GM12872 (cell line): ENCODE data around the gene SLC41A2.

Experiments
- TF ChIP-seq, protein P1 (sequence below): IDR thresholded peaks from 3 replicates; pipeline ENCODE4 v1.5.1; 2011; ENCODE audit warnings: low read depth, mild to moderate bottlenecking, low read length, moderate library complexity; ENCODE audit not compliant: insufficient read depth

Gene SLC41A2

DNA sequence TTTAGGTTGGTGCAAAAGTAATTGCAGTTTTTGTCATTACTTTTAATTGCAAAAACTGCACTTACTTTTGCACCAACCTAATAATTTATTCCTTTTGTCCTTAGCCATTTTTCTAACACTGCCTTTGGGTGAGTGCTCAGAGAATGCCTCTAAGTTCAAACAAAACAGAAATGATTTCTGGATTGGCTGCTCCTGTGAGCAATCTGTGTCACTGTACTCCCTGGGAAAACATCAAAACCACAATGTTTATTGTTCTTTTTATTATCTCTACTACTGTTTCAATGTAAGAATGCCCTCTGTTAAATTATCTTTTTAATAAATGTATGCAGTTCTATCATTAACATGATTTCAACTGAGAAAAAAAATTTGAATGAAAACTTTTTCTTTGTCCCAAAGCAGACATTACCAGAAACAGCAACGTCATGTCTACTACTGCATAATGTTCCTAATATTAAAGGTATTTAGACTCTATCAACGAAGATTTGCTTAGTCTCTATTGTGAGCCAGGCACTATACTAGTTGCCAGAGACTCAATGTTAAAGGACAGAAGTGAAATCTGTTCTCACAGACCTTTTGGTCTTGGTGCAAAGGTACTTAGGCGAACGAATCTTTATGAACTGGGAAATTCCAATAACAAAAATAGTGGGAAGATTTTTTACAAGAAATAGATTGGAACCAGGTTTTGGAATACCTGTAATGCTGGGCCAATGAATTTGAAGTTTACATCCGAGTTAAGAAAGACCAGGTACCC, 6.2 kb downstream of the SLC41A2 start:
- TF ChIP-seq, protein P1, sequence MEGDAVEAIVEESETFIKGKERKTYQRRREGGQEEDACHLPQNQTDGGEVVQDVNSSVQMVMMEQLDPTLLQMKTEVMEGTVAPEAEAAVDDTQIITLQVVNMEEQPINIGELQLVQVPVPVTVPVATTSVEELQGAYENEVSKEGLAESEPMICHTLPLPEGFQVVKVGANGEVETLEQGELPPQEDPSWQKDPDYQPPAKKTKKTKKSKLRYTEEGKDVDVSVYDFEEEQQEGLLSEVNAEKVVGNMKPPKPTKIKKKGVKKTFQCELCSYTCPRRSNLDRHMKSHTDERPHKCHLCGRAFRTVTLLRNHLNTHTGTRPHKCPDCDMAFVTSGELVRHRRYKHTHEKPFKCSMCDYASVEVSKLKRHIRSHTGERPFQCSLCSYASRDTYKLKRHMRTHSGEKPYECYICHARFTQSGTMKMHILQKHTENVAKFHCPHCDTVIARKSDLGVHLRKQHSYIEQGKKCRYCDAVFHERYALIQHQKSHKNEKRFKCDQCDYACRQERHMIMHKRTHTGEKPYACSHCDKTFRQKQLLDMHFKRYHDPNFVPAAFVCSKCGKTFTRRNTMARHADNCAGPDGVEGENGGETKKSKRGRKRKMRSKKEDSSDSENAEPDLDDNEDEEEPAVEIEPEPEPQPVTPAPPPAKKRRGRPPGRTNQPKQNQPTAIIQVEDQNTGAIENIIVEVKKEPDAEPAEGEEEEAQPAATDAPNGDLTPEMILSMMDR = no peak

DNA sequence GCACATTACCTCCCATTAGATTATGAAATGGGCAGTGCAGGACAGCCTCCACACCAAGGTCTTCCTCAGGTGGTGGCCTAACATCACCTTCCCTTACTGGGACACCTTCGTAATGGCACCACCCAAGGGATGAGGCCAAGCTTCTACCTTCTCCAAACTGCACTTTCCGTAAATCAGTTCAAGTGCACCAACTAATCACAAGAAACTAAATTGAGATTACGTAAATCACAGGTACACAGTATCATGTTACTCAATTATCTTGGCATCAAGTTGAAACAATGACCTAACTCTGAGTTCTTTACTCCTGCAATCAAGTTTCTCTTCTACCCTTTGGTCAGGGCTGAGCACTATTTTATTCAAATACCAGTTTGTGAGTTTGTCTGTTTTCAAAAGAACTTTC, 13.8 kb downstream of the SLC41A2 start:
- TF ChIP-seq, protein P1 = no peak

DNA sequence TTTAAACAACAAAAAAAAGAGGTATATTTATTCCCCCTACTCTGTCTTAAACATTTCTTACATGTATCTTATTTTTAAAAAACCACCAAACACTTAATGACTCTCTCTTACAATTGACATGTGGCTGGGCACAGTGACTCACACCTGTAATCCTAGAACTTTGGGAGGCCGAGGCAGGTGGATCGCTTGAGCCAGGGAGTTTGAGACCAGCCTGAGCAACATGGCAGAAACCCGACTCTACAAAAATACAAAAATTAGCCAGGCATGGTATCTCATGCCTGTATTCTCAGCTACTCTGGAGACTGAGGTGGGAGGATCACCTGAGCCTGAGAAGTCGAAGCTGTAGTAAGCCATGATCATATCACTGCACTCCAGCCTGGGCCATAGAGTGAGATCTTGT, 16.0 kb downstream of the SLC41A2 start:
- TF ChIP-seq, protein P1 = no peak

DNA sequence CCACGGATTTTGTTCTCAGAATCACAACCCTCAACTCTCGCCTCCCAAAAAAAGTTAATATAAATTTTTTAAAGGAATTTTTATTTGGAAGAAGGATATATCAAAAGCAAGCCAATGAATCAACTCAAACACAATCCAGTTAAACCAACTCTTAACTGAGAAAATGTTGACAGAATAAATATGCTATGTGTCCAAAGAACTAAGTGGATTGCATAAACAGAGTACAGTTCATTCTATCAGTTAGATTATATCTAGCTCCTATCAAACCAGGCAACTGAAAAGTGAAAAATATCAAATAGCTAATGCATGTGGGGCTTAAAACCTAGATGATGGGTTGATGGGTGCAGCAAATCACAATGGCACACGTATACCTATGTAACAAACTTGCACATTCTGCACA, 16.6 kb downstream of the SLC41A2 start:
- TF ChIP-seq, protein P1 = no peak

GRCh38 chr12:104939089-104939488, 19.0 kb downstream of the SLC41A2 start:
- TF ChIP-seq, protein P1 = no peak

GRCh38 chr12:104938371-104938770, 19.7 kb downstream of the SLC41A2 start:
- TF ChIP-seq, protein P1 = no peak

GRCh38 chr12:104935886-104936285, 22.2 kb downstream of the SLC41A2 start:
- TF ChIP-seq, protein P1 = no peak

DNA sequence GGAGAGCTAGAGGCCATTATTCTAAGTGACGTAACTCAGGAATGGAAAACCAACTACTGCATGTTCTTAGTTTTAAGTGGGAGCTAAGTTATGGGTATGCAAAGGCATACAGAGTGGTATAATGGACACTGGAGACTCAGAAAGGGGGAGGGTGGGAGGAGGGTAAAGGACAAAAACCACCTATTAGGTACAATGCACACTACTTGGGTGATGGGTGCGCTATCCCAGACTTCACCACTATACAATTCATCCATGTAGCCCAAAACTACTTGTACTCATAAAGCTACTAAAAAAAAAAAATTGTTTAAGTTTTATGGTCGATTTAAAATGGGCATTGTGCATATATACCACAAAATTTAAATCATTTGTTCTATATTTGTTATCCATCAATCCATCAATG, 24.3 kb downstream of the SLC41A2 start:
- TF ChIP-seq, protein P1 = no peak
